ENCODE results near the gene XIRP2. TPM values are rescaled to one million over a fixed set of nuclear protein-coding genes. Genes with fewer than 3 reads are reported as not detected.

XIRP2 gene
- 0.10 TPM in 1 of 2 replicates, not detected in the other for total RNA-seq (2014; rRNA removed; shearing (Covaris generic); ENCODE audit: low replicate concordance)

GRCh38 chr2:166888180-166888579, at the start of gene XIRP2:
Gene XIRP2 (plus strand): TSS chr2:166888480. CDS start chr2:166903483, 15,003 bp downstream.
- H3K9me3 ChIP-seq = no peaks in the 10 kb centered on the region
- no peak within 1 kb of the TSS for H3K4me3 ChIP-seq
- no peaks in the 10 kb centered on the region for H3K36me3 ChIP-seq
- no peak for DNase-seq
- no peaks in the 10 kb centered on the region for H3K27me3 ChIP-seq

DNA sequence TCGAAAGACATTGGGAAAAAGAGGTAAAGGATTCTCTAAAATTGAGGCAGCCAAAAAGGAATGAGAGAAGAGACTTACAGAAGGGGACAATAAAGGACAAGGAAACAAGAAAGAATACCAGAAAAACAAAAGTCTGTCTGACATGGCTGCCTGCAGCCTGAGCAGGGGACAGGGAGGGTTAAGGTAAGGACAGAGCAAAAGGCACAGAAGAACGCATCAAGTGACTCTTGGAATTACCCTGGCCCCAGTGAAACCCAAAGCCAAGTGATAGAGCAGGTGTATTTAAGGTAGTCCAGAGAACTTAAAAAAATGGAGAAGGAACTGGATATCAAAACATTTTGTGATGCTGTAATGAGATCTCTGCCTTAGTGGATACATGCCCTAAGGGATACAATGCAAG, 47.1 kb upstream of the XIRP2 start:
- Histone ChIP-seq H3K9me3 (no peaks in the 10 kb centered on the region), H3K27me3 (no peaks in the 10 kb centered on the region), H3K4me3 (no peak overlapping the region), H3K36me3 (no peaks in the 10 kb centered on the region)
- DNase-seq = no peak

DNA sequence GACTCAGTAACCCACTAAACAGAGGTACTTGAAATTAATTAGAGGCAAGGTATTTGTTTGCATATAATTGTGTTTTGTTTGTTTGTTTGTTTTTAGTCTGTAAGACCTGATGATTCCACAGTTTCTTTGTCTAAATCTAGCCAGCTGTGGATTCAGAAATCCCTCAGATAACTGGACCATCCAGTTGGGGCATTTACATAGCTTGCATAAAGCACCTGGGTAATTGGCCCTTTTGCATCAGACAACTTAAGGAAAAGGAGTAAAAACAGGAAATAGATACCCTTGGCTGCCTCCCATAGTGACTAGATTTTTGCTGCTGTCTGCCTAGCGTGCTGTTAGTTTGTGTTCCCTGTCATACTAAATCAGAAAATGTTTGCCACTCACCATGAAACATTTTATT, 46.6 kb upstream of the XIRP2 start:
- Histone ChIP-seq H3K4me3 (no peak overlapping the region), H3K36me3 (no peaks in the 10 kb centered on the region), H3K27me3 (no peaks in the 10 kb centered on the region), H3K9me3 (no peaks in the 10 kb centered on the region)
- no peak for DNase-seq

DNA sequence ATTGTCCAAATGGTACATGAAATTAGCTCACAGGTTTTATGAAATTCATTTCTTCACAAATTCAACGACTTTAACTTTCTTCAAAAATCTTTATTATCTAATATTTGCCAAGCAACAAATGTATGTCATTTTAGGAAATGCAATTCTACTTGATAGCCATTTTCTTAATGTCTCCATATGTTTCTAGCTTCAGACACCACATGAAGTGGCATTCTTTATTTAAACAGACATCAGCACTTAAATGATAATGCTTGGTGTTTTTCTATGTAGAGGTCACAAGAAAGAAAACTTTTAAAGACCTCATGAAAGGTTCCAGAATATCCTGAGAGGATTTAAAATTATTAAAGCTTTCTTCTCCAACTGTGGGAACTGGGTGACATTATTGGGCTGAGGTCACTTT, 44.2 kb upstream of the XIRP2 start:
- Histone ChIP-seq H3K36me3 (no peaks in the 10 kb centered on the region), H3K9me3 (0 out of 2 replicates have a peak, but pooled peaks cover 3% of the 10 kb centered on the region), H3K4me3 (no peak overlapping the region), H3K27me3 (no peaks in the 10 kb centered on the region)
- no peak for DNase-seq

DNA sequence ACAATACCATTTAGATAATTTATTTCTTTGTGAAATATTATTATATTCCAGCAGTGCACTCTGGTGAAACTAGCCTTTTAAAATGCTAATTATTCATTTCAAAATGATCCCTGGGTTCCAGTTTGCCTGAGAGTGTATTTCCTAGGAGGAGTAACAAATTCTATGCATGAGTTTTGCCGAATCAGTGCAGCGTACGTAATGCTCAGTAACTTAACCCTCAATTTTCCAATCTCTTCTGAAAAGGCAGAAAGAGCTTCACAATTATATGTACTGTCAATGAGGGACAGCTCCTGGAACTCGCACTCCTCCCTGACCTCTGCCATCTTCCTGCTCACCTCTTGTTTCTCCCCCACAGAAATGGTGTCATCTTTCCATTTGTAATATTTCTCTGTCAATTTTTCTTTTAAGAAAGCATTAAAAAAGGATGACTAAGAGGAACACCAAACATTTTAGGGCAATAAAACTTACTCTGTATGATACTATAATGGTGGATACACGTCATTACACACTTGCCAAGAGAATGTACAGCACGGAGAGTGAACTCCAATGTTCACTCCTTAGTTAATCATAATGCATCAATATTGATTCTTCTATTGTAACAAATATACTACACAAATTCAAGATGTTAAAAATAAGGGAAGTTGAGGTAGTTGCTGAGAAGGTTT, 25.7 kb upstream of the XIRP2 start:
- Histone ChIP-seq H3K4me3 (no peak overlapping the region), H3K36me3 (no peaks in the 10 kb centered on the region), H3K27me3 (no peaks in the 10 kb centered on the region), H3K9me3 (no peaks in the 10 kb centered on the region)
- no peak for DNase-seq

- H3K4me3 ChIP-seq = no peak overlapping the region
- no peaks in the 10 kb centered on the region for H3K9me3 ChIP-seq
- H3K27me3 ChIP-seq = no peaks in the 10 kb centered on the region
- DNase-seq = no peak
- H3K36me3 ChIP-seq = no peaks in the 10 kb centered on the region
These were observed 20.3 kb upstream of the XIRP2 start for GRCh38 chr2:166867874-166868514.

- DNase-seq = no peak
- no peaks in the 10 kb centered on the region for H3K9me3 ChIP-seq
- H3K36me3 ChIP-seq = no peaks in the 10 kb centered on the region
- H3K27me3 ChIP-seq = no peaks in the 10 kb centered on the region
- no peak overlapping the region for H3K4me3 ChIP-seq
These were observed 17.9 kb upstream of the XIRP2 start for GRCh38 chr2:166870346-166870745.

GRCh38 chr2:166881177-166881576, 7.1 kb upstream of the XIRP2 start:
- no peak for DNase-seq
- no peak overlapping the region for H3K4me3 ChIP-seq
- no peaks in the 10 kb centered on the region for H3K27me3 ChIP-seq
- H3K36me3 ChIP-seq = no peaks in the 10 kb centered on the region
- no peaks in the 10 kb centered on the region for H3K9me3 ChIP-seq

- no peaks in the 10 kb centered on the region for H3K36me3 ChIP-seq
- H3K9me3 ChIP-seq = no peaks in the 10 kb centered on the region
- no peak for DNase-seq
- no peaks in the 10 kb centered on the region for H3K27me3 ChIP-seq
- no peak overlapping the region for H3K4me3 ChIP-seq
These were observed 5.4 kb upstream of the XIRP2 start for GRCh38 chr2:166882851-166883250.

- Histone ChIP-seq H3K9me3 (no peaks in the 10 kb centered on the region), H3K27me3 (no peaks in the 10 kb centered on the region), H3K36me3 (no peaks in the 10 kb centered on the region), H3K4me3 (no peak overlapping the region)
- no peak for DNase-seq
These were observed 3.4 kb downstream of the XIRP2 start for GRCh38 chr2:166891727-166892126.

DNA sequence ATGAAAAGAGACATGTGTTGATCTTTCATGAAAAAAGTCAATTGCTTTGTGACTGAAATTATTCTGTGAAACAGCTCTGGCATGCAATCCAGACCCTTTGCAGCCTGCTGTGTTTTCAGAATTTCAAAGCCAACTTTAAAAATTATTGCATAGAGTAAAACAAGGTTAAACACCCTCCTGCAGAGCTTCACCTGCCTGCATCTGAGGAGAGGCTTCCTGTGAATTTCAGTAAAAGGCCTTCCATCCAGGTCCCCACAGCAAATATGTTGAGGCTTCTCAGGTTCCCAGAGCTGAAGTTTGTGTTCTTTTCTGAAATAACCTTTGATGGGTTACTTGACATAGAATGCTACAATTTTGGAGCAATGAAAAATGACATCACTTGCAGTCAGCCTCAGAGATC, 4.1 kb downstream of the XIRP2 start:
- no peak overlapping the region for H3K4me3 ChIP-seq
- H3K9me3 ChIP-seq = no peaks in the 10 kb centered on the region
- no peaks in the 10 kb centered on the region for H3K27me3 ChIP-seq
- no peaks in the 10 kb centered on the region for H3K36me3 ChIP-seq
- DNase-seq = no peak

GRCh38 chr2:166895243-166895642, 7.0 kb downstream of the XIRP2 start:
- no peaks in the 10 kb centered on the region for H3K27me3 ChIP-seq
- no peak for DNase-seq
- no peaks in the 10 kb centered on the region for H3K9me3 ChIP-seq

DNA sequence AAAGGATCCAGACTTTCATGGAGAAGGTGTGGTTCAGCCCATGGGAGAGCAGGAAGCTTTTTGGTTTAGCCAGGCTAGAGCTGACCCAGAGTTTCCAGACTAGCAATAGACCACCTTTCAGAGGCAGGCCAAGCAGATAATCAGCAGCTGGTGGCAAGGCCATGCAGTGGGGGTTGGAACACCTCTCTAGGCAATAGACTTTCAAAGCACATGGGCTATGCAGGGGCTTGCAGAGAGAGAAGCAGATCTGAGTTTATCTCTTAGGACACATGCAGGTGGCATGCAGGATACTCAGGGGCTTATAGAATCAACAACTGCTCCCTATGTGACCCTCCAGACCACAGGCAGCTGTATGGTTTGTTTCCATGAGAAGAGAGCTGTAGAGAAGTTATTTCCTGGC, 9.4 kb downstream of the XIRP2 start:
- Histone ChIP-seq H3K36me3 (no peaks in the 10 kb centered on the region), H3K4me3 (no peak overlapping the region), H3K27me3 (no peaks in the 10 kb centered on the region), H3K9me3 (no peaks in the 10 kb centered on the region)
- DNase-seq = no peak

More at GRCh38 chr2:166895243-166895642, 7.0 kb downstream of the XIRP2 start:
- Histone ChIP-seq H3K36me3 (no peaks in the 10 kb centered on the region), H3K4me3 (no peak overlapping the region)

- no peak for DNase-seq
- no peaks in the 10 kb centered on the region for H3K9me3 ChIP-seq
- no peaks in the 10 kb centered on the region for H3K36me3 ChIP-seq
- H3K4me3 ChIP-seq = no peak overlapping the region
- H3K27me3 ChIP-seq = no peaks in the 10 kb centered on the region
These were observed 11.4 kb downstream of the XIRP2 start for GRCh38 chr2:166899676-166900075.

DNA sequence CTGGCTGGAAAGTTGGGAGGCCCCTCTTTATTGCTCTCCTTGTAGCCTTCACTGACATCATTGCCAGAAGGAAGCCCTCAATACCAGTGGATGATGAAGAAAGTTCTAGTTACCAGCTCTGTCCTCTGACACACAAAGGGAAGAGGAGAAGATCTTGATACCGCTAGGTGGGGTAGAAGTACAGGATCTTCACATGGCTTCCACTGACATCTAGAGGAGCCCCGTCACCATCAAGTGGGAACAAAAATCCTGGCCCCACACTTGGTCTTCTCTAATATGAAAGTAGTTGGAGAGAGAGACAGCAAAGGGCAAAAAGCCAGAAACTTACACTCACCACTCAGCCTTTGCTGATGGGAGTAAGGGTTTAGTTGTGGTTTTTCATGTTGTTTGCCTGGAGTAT, 12.4 kb downstream of the XIRP2 start:
- H3K4me3 ChIP-seq = no peak overlapping the region
- H3K27me3 ChIP-seq = no peaks in the 10 kb centered on the region
- no peak for DNase-seq
- H3K36me3 ChIP-seq = no peaks in the 10 kb centered on the region
- no peaks in the 10 kb centered on the region for H3K9me3 ChIP-seq

GRCh38 chr2:166901336-166901735, 13.1 kb downstream of the XIRP2 start:
- DNase-seq = no peak
- no peaks in the 10 kb centered on the region for H3K9me3 ChIP-seq
- no peaks in the 10 kb centered on the region for H3K36me3 ChIP-seq
- no peaks in the 10 kb centered on the region for H3K27me3 ChIP-seq
- H3K4me3 ChIP-seq = no peak overlapping the region

GRCh38 chr2:166916987-166917386, 28.7 kb downstream of the XIRP2 start:
- H3K27me3 ChIP-seq = no peaks in the 10 kb centered on the region
- no peak overlapping the region for H3K4me3 ChIP-seq
- no peak for DNase-seq
- no peaks in the 10 kb centered on the region for H3K36me3 ChIP-seq
- no peaks in the 10 kb centered on the region for H3K9me3 ChIP-seq

- Histone ChIP-seq H3K4me3 (no peak overlapping the region), H3K36me3 (no peaks in the 10 kb centered on the region), H3K27me3 (no peaks in the 10 kb centered on the region), H3K9me3 (no peaks in the 10 kb centered on the region)
- no peak for DNase-seq
These were observed 29.1 kb downstream of the XIRP2 start for GRCh38 chr2:166917415-166917814.
